ES-I3 (cell line): ENCODE data around the gene SDHAF1.
"Not testable (repeated sequence)": the region's sequence is repeated elsewhere in the genome, so short reads cannot be mapped to it uniquely, and the experiment has no call there.

Experiments used
- H3K36me3 ChIP-seq: 2 replicates; pipeline ENCODE4 v1.6.1; 2013; ENCODE audit warnings: mild to moderate bottlenecking, low read length, control low read depth, moderate library complexity; ENCODE audit not compliant: insufficient read depth
- H3K4me1 ChIP-seq: 2 replicates; pipeline ENCODE4 v1.6.1; 2013; ENCODE audit warnings: mild to moderate bottlenecking, control low read depth, low read length; ENCODE audit not compliant: insufficient read depth
- H3K9ac ChIP-seq: 2 replicates; pipeline ENCODE4 v1.6.1; 2013; ENCODE audit warnings: low read depth, mild to moderate bottlenecking, low read length, moderate library complexity
- H3K9me3 ChIP-seq: 2 replicates; pipeline ENCODE4 v1.6.1; 2013; ENCODE audit warnings: mild to moderate bottlenecking, low read length, moderate library complexity; ENCODE audit not compliant: control insufficient read depth, insufficient read depth

The SDHAF1 gene

DNA sequence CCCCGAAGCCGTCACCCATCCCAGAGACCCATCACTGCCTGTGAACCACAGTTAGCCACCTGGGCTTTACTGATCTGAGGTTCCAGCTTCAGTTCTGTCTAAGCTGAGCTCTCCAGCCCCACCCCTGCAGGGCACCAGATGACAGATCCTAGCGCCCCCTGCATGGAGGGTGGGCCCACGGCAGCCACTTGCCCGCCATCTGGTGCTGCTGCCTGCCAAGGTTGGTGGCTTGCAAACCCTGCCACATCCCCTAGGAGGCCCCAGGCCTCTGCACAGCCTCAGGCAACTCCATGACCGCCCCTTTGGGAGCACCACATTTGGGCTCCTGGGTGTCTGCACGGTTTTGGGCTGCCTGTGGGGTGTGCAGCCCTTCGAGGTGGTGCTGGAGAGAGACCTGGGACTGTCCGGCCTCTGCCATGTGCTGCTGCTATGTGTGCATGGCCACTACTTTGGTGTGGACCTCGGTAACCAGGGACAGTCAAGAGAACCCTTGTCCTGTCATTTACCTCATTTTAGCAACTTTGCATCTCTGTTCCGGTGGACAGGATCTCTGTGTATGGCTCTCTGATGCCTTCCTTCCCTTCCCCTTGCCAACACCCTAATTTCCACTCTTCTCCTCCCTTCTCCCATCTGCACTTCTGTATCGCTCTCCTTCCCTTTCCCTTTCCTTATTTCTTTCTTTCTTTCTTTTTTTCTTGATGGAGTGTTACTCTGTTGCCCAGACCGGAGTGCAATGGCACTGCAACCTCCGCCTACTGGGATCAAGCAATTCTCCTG is 17.4 kb upstream of the SDHAF1 start:
- H3K36me3 ChIP-seq: no peaks in the 10 kb centered on the region
- no peak overlapping the region for H3K9ac ChIP-seq
- no peaks in the 10 kb centered on the region for H3K9me3 ChIP-seq
- H3K4me1 ChIP-seq: no peaks in the 10 kb centered on the region

DNA sequence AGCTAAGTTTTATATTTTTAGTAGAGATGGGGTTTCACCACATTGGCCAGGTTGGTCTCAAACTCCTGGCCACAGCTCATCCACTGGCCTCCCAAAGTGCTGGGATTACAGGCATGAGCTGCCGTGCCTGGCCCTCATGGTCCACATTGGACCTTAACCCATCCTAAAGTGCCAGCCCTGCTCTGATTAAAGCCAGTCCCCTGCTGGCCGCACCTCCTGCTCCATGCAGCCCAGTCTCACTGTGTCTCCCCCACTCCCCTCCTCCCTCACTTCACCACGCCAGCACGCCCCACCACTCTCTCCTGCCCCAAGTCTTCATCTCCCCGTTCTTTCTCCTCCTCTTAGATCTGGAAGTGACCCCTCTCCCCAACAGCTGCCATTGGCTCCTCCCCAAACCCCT is 16.7 kb upstream of the SDHAF1 start:
- Histone ChIP-seq H3K9ac (no peak overlapping the region), H3K9me3 (no peaks in the 10 kb centered on the region), H3K4me1 (no peaks in the 10 kb centered on the region), H3K36me3 (no peaks in the 10 kb centered on the region)

DNA sequence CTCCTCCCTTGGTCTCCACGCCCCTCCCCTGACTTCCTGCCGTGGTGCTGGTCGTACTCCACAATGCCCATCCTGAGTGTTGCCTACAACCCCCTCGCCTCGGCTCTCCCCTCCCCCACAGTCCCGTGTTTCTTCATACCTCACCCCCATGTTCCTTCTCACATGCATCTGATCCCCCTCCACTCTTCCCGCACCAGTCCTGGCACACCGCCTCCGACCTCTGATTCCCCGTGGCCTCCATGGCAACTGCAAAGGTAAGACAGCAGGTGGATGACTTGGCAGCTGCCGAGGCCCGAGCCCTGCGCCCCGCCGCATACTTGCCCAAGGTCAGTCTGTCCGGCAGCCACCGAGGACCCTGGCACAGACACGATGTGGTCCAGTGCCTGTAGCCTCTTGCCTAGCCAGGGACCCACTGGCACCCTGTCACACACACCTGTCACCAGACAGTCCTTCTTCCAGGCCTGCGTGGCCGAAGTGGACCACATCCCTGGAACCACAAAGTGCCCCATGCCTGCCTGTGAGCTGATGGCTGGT is 16.1 kb upstream of the SDHAF1 start:
- no peaks in the 10 kb centered on the region for H3K36me3 ChIP-seq
- H3K9ac ChIP-seq: no peak overlapping the region
- H3K9me3 ChIP-seq: no peaks in the 10 kb centered on the region
- H3K4me1 ChIP-seq: no peaks in the 10 kb centered on the region

DNA sequence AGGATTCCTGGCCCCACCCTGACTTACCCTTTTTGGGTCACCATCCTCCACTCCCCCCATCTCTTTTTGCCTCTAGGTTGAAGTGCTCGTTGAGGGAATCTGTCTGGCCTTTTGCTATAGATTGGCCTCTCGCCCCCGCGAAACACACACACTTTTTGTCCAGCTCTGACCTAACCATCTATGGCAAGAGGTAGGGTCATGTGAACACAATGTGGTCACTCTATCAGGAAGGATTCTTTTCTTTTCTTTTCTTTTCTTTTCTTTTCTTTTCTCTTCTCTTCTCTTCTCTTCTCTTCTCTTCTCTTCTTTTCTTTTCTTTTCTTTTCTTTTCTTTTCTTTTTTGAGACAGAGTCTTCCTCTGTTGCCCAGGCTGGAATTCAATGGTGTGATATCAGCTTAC is 14.0 kb upstream of the SDHAF1 start:
- not testable (repeated sequence) for H3K9ac ChIP-seq, H3K9me3 ChIP-seq, H3K36me3 ChIP-seq, H3K4me1 ChIP-seq

DNA sequence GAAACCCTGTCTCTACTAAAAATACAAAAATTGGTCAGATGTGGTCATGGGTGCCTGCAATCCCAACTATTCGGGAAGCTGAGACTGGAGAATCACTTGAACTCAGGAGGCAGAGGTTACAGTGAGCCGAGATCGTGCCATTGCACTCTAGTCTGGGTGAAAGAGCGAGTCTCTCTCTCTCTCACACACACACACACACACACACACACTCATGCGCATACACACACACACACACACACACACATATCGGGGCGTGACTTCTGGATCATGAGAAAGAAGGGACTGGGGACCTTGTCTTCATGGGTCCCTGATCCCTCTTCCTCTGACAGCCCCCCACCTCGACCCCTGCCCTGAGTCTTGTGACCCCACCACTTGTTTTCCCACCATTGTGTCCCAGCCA is 11.8 kb upstream of the SDHAF1 start:
- no peaks in the 10 kb centered on the region for H3K36me3 ChIP-seq
- no peaks in the 10 kb centered on the region for H3K4me1 ChIP-seq
- no peaks in the 10 kb centered on the region for H3K9me3 ChIP-seq
- no peak overlapping the region for H3K9ac ChIP-seq

DNA sequence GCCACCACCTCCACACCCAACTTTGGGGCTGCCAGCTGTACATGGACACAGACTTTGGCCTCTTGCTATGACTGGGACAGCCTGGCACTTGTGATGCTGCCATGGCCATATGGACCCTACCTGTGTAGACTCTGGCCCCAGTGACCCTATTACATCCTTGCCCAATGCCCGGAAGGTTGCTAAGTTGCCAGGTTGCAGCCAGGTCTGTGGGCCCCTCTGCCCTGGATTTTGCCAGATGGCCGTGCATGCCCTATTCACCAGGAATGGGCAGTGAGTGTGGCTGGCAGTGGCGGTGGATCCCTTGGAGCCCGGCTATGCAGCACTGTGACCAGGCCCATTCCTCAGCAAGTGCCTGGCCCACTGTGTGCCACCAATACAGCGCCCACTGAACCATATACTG is 8.9 kb upstream of the SDHAF1 start:
- Histone ChIP-seq H3K9me3 (no peaks in the 10 kb centered on the region), H3K36me3 (no peaks in the 10 kb centered on the region), H3K9ac (no peak overlapping the region), H3K4me1 (no peaks in the 10 kb centered on the region)

DNA sequence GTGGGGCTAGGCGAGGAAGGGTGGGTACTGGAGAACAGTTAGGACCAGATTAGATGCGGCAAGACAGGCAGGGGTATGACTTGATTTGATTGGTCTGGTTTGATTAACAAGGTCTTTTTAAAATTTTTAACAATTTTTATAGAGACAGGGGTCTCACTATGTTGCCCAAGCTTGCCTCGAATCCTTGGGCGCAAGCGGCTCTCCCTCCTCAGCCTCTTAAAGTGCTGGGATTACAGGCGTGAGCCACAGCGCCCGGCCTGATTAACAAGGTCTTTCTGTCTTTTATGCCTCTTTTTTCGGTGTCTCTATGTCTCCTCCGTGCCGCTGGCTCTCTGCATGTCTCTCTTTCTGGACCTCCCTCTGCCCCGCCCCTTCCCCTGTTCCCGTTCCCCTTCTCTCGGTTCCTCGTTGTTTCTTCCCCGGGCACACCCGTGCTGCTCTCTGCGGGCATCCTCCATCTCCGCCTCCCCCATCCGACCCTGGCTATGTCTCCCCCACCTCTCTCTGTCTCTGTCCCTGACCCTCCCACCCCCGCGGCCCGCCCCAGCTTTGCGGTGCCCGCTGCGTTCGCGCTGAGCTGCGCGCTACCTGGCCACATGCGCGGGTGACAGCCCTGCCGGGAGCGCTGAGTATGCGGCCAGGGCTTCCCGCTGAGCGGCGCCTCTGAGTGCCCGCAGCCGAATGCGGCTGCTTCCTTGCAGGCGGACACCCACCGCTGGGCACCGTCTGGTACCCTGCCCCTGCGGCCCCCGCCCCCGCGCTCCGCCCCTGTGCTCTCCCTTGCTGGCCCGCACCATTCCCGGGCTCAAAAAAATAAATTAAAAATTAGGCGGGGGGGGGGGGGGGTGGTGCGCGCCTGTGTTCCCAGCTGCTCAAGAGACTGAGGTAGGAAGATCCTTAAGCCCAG is 8.1 kb upstream of the SDHAF1 start:
- no peaks in the 10 kb centered on the region for H3K9me3 ChIP-seq
- H3K9ac ChIP-seq: peak overlapping the region; percentile 39; the same call in 1 of the 2 replicates
- H3K36me3 ChIP-seq: no peaks in the 10 kb centered on the region
- no peaks in the 10 kb centered on the region for H3K4me1 ChIP-seq

DNA sequence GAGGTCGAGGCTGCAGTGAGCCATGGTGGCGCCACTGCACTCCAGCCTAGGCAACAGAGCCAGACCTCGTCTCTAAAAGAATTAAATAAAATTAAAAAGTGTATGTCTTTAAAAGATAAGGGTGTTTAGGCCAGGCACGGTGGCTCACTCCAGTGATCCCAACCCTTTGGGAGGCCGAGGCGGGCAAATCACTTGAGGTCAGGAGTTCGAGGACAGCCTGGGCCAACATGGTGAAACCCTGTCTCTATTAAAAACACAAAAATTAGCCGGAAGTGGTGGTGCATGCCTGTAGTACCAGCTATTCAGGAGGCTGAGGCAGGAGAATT is 7.5 kb upstream of the SDHAF1 start:
- Histone ChIP-seq H3K9ac (peak overlapping the region; percentile 39; the same call in 1 of the 2 replicates), H3K9me3 (no peaks in the 10 kb centered on the region)

DNA sequence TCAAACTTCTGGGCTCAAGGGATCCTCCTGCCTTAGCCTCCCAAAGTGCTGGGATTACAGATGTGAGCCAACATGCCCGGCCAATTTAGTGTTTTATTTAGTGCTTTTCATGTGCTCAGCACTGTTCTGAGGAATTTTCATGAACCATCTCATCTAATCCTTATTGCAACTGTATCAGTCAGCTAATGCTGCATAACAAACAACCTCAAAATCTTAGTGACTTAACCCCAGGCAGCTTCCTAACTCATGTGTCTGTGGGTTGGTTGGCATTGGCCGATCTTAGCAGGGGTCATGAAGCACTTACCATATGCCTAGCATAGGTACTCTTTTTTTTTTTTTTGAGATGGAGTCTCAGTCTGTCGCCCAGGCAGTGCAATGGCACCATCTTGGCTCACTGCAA is 6.2 kb upstream of the SDHAF1 start:
- H3K4me1 ChIP-seq: no peaks in the 10 kb centered on the region
- no peak overlapping the region for H3K9ac ChIP-seq
- H3K9me3 ChIP-seq: no peaks in the 10 kb centered on the region
- no peaks in the 10 kb centered on the region for H3K36me3 ChIP-seq

More for the DNA sequence above, 7.5 kb upstream of the SDHAF1 start:
- H3K36me3 ChIP-seq: no peaks in the 10 kb centered on the region
- H3K4me1 ChIP-seq: no peaks in the 10 kb centered on the region

DNA sequence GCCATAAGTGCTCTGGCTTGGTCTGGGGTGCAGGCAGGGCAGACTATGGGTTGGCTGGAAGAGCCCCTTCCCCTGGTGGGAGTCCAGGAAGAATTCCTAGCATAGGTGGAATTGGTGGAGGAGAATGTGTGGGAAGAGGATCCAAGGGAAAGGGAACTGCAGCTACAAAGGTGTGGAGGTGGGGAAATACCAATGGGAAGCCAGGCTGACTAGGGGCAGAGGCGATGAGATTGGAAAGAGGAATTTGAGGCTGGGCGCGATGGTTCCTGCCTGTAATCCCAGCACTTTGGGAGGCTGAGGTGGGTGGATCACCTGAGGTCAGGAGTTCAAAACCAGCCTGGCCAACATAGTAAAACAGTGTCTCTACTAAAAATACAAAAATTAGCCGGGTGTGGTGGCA is 4.8 kb upstream of the SDHAF1 start:
- H3K9me3 ChIP-seq: no peaks in the 10 kb centered on the region
- no peaks in the 10 kb centered on the region for H3K36me3 ChIP-seq
- no peaks in the 10 kb centered on the region for H3K4me1 ChIP-seq
- no peak overlapping the region for H3K9ac ChIP-seq

DNA sequence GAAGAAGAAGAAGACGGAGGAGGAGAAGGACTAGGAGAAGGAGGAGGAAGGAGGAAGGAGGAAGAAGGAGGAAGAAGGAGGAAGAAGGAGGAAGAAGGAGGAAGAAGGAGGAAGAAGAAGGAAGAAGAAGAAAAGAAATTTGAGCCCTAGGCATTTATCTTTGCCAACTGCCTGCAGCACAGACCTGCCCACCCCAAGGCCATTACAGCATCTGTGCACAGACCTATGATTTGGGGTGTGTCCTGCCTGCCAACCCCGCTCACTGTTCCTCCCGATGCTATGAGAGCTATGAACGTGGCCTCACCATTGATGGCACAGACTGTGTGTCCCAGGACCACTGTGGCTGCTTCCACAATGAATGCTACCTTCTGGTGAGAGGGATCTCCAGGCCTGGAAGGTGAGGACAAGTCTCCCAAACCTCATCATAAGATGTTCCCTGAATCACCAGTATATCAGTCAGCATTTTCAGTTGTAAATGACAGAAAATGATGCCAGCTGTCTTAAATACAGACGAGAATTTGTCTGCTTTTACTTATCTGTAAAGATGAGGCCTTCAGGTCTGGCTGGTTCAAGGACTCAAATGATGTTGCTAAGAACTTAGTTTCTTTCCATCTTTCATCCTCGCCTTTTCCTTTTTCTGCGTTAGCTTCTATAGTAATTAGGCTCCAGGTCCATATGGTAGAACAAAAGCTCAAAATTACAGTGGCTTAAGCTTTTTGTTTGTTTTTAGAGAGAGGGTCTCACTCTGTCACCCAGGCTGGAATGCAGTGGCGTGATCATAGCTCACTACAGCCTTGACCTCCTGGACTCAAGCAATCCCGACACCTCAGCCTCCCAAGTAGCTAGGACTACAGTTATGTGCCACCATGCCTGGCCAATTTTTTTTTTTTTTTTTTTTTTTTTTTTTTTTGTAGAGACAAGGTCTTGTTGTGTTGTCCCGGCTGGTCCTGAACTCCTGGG is 3.9 kb upstream of the SDHAF1 start:
- Histone ChIP-seq H3K4me1 (no peaks in the 10 kb centered on the region), H3K9ac (no peak overlapping the region), H3K36me3 (no peaks in the 10 kb centered on the region), H3K9me3 (no peaks in the 10 kb centered on the region)

DNA sequence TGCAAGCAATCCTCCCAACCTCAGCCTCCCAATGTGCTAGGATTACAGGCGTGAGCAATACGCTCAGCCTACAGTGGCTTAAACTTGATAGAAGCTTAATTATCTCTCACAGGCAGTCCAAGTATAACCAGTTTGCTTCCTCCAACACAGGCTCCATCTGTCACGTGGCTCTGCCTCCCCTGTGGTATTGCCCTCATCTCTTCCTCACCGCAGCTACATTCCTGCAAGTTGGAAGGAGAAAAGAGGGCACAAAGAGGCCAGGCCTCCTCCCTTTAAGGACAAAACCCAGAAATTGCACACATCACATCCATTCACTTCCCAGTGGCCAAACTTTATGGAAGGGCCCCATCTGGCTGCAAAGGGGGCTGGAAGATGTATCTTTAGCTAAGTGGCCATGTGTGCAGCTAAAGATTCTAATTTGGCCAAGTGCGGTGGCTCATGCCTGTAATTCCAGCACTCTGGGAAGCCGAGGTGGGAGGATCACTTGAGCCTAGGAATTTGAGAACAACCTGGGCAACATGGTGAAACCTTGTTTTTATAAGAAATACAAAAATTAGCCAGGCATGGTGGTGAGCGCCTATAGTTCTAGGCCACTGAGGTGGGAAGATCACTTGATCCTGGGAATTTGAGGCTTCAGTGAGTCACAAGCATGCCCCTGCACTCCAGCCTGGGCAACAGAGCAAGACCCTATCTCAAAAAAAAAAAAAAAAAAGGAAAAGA is 3.1 kb upstream of the SDHAF1 start:
- H3K36me3 ChIP-seq: no peaks in the 10 kb centered on the region
- no peaks in the 10 kb centered on the region for H3K9me3 ChIP-seq
- no peaks in the 10 kb centered on the region for H3K4me1 ChIP-seq
- H3K9ac ChIP-seq: no peak overlapping the region

DNA sequence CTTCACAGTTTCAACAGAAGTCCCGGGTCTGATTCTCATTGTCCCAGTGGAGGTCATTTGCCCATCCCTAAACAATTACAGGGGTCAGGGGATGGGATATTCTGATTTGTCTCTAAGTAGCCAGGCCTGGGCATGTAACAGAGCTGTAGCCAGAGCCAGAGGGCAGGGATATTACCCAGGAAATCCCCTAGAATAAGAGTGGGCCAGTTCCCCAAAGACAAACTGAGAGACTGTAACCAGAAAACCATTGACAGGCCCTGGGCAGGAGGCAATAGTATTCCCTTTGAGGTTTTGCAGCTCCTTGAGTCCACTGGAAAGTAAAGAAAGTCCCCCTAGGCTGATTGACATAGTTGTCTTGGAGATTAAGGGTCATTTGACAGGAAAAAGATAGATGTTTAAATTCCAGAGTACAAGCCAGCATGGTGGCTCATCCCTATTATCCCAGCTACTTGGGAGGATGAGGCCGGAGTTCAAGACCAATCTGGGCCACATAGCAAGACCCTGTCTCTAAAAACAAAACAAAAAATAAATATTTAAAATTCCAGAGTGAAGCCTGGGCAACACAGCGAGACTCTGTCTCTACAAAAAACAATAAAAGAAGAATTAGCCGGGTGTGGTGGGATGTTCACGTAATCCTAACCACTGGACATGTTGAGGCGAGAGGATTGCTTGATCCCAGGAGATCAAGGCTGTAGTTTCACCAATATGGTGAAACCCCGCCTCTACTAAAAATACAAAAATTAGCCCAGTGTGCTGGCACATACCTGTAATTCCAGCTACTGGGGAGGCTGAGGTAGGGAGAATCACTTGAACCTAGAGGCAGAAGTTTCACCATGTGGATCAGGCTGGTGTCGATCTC is 1.9 kb upstream of the SDHAF1 start:
- no peaks in the 10 kb centered on the region for H3K4me1 ChIP-seq
- H3K9ac ChIP-seq: no peak overlapping the region
- no peaks in the 10 kb centered on the region for H3K9me3 ChIP-seq
- H3K36me3 ChIP-seq: no peaks in the 10 kb centered on the region
